ENCODE data around the gene TICAM2. TPM values are rescaled to one million over a fixed set of nuclear protein-coding genes. Genes with fewer than 3 reads are reported as not detected.
A peak's percentile ranks its signal among the peaks of the same experiment; 100 is the strongest.

TICAM2 gene
- total and polyA plus RNA-seq, 9 of the 15 experiments (the other 6 are each of a cell fraction or from before 2014, with no cell fraction given) = 0.15 to 1.8 (median 0.98) TPM

DNA sequence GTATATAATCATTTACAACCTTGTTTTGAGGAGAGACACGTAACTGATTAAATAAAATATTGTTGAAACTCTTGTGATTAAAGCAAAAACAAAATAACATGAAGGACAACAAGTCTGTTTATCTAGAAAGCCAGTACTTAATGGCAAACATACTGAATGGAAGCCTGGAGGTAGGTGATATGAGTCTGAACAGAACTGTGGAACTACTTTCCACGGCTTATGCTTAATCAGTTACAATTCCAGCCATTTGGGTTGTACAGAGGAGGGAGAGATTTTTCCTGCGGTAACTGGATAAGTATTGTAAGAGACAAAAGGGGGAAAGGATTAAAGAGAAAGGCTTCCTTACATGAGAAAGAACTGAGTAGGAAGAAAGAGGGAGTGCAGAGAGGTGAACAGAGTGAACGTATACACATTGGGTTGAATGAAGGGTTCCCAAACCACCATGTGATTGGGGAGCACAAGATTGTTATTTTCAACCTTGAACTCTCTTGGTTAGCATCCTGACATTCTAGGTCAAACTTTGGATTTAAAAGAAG lies 19.2 kb upstream of the TICAM2 start:
- no peak for FAIRE-seq

DNA sequence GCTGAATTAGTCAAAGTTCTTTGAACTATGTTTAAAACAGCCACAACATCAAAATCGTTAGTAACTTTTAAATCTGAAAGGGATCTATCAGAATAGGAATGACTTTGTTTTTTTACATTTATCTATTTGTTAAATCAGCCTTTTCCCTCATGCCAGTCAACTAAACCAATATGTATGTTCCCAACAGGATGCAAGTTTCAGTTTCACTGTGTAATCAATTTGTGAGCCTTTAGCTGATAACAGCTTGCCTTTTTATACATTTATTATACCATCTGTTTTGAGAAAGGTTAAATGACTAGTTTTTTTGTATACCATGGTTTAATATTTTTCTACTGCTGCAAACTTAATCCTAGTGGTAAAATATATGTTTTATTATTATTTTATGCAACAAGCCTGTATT lies 14.6 kb upstream of the TICAM2 start:
- BruUV-seq (replicated peaks) = no TSS peak
- Histone ChIP-seq H3K4me1 (replicated peaks in 1 of 2; ENCODE audit: control insufficient read depth in 2 of 2, insufficient read depth in 2 of 2, low read length in 2 of 2) (peaks cover 5 to 7% of the 10 kb centered on the region in 2 experiments; a peak in 3 of 5 replicates), H3K79me2 (ENCODE audit: control insufficient read depth, insufficient read depth, low read length) (peaks cover 47% of the 10 kb centered on the region), H3K4me2 (ENCODE audit: insufficient read depth, low read length) (no peak overlapping the region), H3K4me3 (no peak overlapping the region), H3K9ac (ENCODE audit: insufficient read depth in 1 of 2, low read depth in 2 of 2, low read length in 2 of 2) (no peak overlapping the region), H3K9me1 (ENCODE audit: control insufficient read depth, insufficient read depth, low read length) (peaks cover 5% of the 10 kb centered on the region), H3K9me3 (replicated peaks; ENCODE audit: control insufficient read depth, insufficient read depth, low read depth, low read length) (no peaks in the 10 kb centered on the region), H3K27ac (ENCODE audit: extremely low read depth, low read depth, low read length) (no peak overlapping the region), H2AFZ (ENCODE audit: low read depth, low read length) (no peak overlapping the region), H4K20me1 (replicated peaks; ENCODE audit: control insufficient read depth, insufficient read depth, low read length) (0 out of 2 replicates have a peak, but pooled peaks cover 6% of the 10 kb centered on the region), H3K36me3 (ENCODE audit: control insufficient read depth, insufficient read depth, low read length) (peaks cover 84% of the 10 kb centered on the region), H3K27me3 (ENCODE audit: control insufficient read depth in 2 of 2, insufficient read depth in 2 of 2, low read length in 2 of 2) (no peaks in the 10 kb centered on the region)
- in situ Hi-C loops (cut with MboI) (no loop called here), intact Hi-C loops (cut with micrococcal nuclease) (no loop called here)
- ATAC-seq = no peak
- DNase-seq (ENCODE audit: extremely low read depth in 1 of 4, low spot score in 3 of 4) = no peak
- WGBS (ENCODE audit: insufficient coverage, low coverage, missing lambda C conversion rate) = 50% methylated on average over 1 of the region's 1 CpG
- ChIA-PET POLR2A (interaction anchor here (0.9 to 2.0 kb wide), 4 partner anchors 8 to 13 kb away, joined by 3 to 11 read pairs (median 4); no protein-coding TSS in a partner anchor), CTCF (ENCODE audit: low intra/inter-chr PET ratio) (no interaction called here)
- FAIRE-seq = no peak
- no peak for TF ChIP-seq ADNP (tag; IDR thresholded peaks at IDR 0.05)
- 0 out of 2 replicates have a peak, but pooled peaks have one; percentile 2 for TF ChIP-seq RBFOX2 (IDR thresholded peaks at IDR 0.05; ENCODE audit: low read depth, low read length)

More for the DNA sequence above, 19.2 kb upstream of the TICAM2 start:
- intact Hi-C loops (cut with micrococcal nuclease) (no loop called here), in situ Hi-C loops (cut with MboI) (no loop called here)
- CTCF ChIA-PET (ENCODE audit: low intra/inter-chr PET ratio) = no interaction called here
- ATAC-seq = no peak
- POLR2A ChIA-PET = no interaction called here
- peak in 1 of 4 experiments; percentile 17 for DNase-seq (ENCODE audit: extremely low read depth in 1 of 4, low spot score in 3 of 4)
- WGBS (ENCODE audit: insufficient coverage, low coverage, missing lambda C conversion rate) = 28% methylated on average over 4 of the region's 4 CpGs
- Histone ChIP-seq H2AFZ (ENCODE audit: low read depth, low read length) (no peak overlapping the region), H3K4me3 (no peak overlapping the region), H3K36me3 (ENCODE audit: control insufficient read depth, insufficient read depth, low read length) (peaks cover 73% of the 10 kb centered on the region), H3K9me1 (ENCODE audit: control insufficient read depth, insufficient read depth, low read length) (peaks cover 8% of the 10 kb centered on the region), H3K4me1 (replicated peaks in 1 of 2; ENCODE audit: control insufficient read depth in 2 of 2, insufficient read depth in 2 of 2, low read length in 2 of 2) (peaks cover 9 to 19% of the 10 kb centered on the region in 2 experiments; a peak in 4 of 5 replicates), H3K9ac (ENCODE audit: insufficient read depth in 1 of 2, low read depth in 2 of 2, low read length in 2 of 2) (peak overlapping the region in 1 of 2 experiments; percentile 24; a peak in 1 of 4 replicates), H3K9me3 (replicated peaks; ENCODE audit: control insufficient read depth, insufficient read depth, low read depth, low read length) (no peaks in the 10 kb centered on the region), H3K79me2 (ENCODE audit: control insufficient read depth, insufficient read depth, low read length) (peaks cover 77% of the 10 kb centered on the region), H3K4me2 (ENCODE audit: insufficient read depth, low read length) (peak overlapping the region; percentile 62), H3K27ac (ENCODE audit: extremely low read depth, low read depth, low read length) (peak overlapping the region; percentile 45; the same call in 2 of the 3 replicates), H3K27me3 (ENCODE audit: control insufficient read depth in 2 of 2, insufficient read depth in 2 of 2, low read length in 2 of 2) (no peaks in the 10 kb centered on the region), H4K20me1 (replicated peaks; ENCODE audit: control insufficient read depth, insufficient read depth, low read length) (peaks cover 16% of the 10 kb centered on the region)
- no TSS peak for BruUV-seq (replicated peaks)
- TF ChIP-seq CBFA2T2 (conservative IDR thresholded peaks at IDR 0.05) = peak; percentile 51
- 0 out of 2 replicates have a peak, but pooled peaks have one; percentile 18 for TF ChIP-seq NCOR1 (IDR thresholded peaks at IDR 0.05)
- no peak for TF ChIP-seq DDX20 (tag; IDR thresholded peaks at IDR 0.05; ENCODE audit: low read depth)
- peak; percentile 39; the same call in 1 of the 2 replicates for TF ChIP-seq TCF3 (CRISPR knock-in tag; IDR thresholded peaks at IDR 0.05)
- TF ChIP-seq TAL1 (IDR thresholded peaks at IDR 0.05) = peak; percentile 53; the same call in 1 of the 2 replicates
- no peak for TF ChIP-seq BACH1 (tag; IDR thresholded peaks at IDR 0.05)
- peak; percentile 74 for TF ChIP-seq CBFA2T3 (IDR thresholded peaks at IDR 0.05)
